Adipose tissue (tissue), 3 donors: ENCODE data around the gene ALOXE3. TPM values are rescaled to one million over a fixed set of nuclear protein-coding genes. Genes with fewer than 3 reads are reported as not detected.
"Not testable (repeated sequence)": the region's sequence is repeated elsewhere in the genome, so short reads cannot be mapped to it uniquely, and the experiment has no call there.

Source experiments
- H3K27ac ChIP-seq: one replicate; pipeline ENCODE4 v1.5.1; 2013; ENCODE audit warnings: low read depth, low read length
- WGBS, 3 donors: extraction: QIAGEN DNeasy Blood & Tissue Kit; methylation state at CpG; one replicate each; pipeline ENCODE4 v1.1.7; 2013; 5-methylcytosine and 5-hydroxymethylcytosine counted together
- polyA plus RNA-seq, 3 donors: library from polyadenylated mRNA; stranded (reverse); fragments of 200-250 nt; gene quantifications; one replicate each; pipeline ENCODE4 v1.2.3, GENCODE V29; 2013
- donor health status: healthy with polysubstance abuse.
- donor health status: Bipolar disorder and iron deficiency.
- donor health status: healthy.

Gene ALOXE3
- polyA plus RNA-seq, 3 donors = 0.01 to 0.18 TPM; not detected in 1

DNA sequence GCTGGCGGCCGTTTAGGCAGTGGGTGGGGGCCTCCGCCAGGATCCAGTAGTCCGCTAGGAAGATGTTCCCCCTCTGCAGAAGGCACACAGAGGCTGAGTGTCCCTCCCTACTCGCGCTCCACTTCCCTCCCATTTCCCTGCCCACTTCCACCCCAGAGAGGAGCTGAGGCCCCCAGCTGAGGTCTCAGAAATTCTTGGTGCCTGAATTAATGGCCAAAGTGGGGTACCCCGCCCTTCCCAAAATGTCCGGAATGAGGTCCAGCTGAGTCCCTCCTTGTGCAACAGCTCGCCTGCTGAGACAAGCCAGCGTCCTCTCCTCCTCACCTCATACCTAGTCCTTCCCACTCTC lies 7.9 kb downstream of the ALOXE3 start:
- H3K27ac ChIP-seq = no peak overlapping the region
- 15 to 26% (median 23%) methylated on average over 9 to 10 of the region's 10 CpGs for WGBS, 3 donors

DNA sequence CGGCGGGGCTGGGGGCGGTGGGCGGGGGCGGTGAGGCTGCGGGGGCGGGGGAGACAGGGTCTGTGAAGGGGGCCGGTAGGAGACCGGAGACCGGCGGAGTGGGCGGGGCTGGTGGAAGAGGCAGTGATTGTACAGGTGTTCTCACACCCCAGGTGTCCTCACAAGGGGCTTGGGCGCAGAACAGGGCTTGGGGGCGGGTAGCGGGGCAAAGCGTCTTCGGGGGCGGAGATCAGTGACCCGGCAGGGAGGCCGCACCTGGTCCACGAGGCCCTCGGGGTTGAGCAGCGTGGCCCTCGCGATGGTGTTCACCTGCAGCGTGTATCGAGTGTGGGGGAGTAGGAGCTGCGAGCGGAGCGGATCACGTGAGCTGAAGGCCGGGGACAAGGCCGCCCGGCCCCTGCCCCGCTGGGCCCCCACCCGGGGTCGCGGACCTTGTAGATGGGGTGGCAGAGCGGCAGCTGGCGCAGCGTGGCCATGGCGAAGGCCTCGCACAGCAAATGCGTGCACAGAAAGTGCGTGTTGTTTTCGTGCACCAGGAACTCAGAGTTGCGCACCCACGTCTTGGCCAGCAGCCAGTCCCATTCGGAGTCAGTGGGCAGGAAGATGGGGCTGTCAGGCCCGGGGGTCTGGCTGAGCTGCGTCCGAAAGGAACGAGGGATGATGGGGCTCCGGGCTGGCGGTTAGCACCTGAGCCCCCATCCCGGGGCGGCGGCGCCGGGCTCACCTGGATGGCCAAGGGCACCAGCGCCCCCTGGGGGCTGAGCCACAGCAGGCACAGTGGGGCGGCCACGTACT lies 8.5 kb downstream of the ALOXE3 start:
- no peak overlapping the region for H3K27ac ChIP-seq
- WGBS, 3 donors = 10 to 16% (median 16%) methylated on average over 59 to 63 of the region's 63 CpGs

DNA sequence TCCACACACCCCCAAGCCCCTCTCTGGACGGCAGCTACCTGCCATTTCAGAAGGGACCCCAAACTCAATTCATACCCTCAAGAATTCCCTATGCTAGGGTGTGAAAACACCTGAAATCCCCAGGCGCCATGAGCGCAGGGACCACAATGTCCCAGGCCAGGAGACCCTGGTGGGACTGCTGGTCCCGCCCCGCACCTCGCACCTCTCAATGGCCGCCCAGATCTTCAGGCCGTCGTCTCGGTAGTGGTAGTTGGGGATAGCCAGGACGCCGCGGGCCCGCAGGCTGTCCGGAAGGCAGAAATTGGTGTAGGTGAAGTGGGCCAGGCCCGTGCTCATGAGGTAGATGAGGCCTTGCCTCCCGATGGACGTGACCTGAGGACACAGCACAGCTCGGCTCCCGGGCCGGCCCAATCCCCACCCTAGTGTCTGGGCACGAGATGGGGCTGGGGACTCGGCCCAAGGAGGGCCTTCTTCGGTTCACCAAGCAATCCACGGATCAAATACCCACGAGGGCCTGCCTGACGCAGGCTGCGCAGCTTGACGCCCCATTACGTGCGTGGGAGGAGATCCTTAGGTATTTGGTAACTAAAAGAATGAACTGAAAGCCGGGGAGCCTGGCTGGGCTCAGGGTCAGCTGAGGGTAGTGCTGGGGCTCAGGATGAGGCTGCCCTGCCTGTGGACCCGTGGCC lies 9.2 kb downstream of the ALOXE3 start:
- 83 to 90% (median 87%) methylated on average over 33 of the region's 33 CpGs for WGBS, 3 donors

DNA sequence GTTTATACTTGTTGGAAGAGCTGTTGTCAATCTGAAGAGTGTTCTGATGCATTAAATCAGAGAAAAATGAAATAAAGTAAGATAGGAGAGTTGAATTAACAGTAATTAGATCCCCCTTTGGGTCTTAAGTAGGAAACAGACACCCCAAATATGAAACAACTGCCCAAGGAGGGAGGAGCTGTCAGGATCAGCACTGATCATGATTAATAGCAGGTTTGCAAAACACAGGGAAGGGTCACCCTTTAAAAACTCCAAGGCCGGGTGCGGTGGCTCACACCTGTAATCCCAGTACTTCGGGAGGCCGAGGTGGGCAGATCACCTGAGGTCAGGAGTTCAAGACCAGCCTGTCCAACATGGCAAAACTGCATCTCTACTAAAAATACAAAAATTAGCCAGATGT lies 11.3 kb downstream of the ALOXE3 start:
- 76 to 90% (median 82%) methylated on average over 4 of the region's 4 CpGs for whole genome bisulfite sequencing, 3 donors
- H3K27ac ChIP-seq = not testable (repeated sequence)

More for the DNA sequence above, 9.2 kb downstream of the ALOXE3 start:
- no peak overlapping the region for H3K27ac ChIP-seq

DNA sequence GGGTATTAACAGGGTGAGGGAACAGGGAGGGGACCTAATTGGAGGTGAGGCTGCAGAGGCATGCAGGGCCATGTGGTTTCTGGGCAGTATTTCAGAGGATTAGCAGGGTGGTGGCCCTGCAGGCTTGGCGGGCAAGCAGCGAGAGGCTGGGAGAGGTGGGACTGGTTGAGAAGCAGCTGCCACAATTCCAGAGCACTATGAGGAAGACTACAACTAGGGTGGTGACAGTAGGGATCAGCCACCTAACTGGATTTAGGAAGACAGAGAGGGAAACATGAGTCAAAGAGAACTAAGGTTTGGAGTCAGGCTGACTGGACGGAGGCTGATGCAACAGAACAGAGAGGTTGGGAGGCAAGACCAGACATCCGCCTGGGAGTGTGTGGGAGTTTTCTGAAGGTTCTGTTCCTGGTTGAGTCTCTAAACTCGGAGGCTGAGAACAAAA lies 12.3 kb downstream of the ALOXE3 start:
- 70 to 82% (median 71%) methylated on average over 5 of the region's 5 CpGs for WGBS, 3 donors

DNA sequence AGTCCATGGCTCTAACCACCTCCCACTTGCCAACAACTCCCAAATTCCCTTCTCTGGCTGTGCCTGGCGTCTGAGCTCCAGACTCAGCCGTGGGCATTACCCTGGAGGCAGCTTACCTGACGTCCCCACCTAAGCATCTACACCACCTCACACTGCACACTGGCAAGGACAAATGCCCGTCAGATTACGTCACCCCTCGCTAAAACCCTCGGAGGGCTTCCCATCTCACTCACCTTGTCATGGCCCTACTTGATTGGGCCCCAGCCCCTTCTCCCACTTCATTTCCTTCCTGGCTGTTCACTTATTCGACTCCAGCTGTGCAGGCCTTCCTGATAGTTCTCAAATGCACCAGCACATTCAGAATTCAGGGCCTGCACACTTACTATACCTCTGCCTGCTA lies 13.4 kb downstream of the ALOXE3 start:
- no peak overlapping the region for H3K27ac ChIP-seq
- 61 to 71% (median 70%) methylated on average over 8 of the region's 8 CpGs for WGBS, 3 donors

More for the DNA sequence above, 12.3 kb downstream of the ALOXE3 start:
- no peak overlapping the region for H3K27ac ChIP-seq

DNA sequence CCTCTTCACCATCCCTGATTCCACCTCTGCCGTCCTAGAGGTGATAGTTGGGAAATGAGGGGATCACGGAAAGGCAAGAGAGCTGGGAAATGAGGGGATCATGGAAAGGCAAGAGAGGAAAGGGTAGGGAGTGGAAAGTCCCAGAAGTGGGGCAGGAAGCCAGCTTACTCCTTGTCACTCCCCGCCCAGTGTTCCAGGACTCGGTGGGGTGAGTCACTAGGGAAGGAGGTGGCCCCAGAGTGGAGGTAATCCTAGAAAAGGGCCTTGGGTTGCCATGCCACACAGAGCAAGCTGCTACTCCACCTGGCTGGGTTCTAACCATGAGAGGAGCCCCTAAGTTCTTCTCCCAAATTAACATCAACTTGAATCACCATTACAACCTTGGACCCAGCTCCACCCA lies 14.8 kb downstream of the ALOXE3 start:
- H3K27ac ChIP-seq = no peak overlapping the region
- 81 to 84% (median 84%) methylated on average over 4 of the region's 4 CpGs for WGBS, 3 donors

DNA sequence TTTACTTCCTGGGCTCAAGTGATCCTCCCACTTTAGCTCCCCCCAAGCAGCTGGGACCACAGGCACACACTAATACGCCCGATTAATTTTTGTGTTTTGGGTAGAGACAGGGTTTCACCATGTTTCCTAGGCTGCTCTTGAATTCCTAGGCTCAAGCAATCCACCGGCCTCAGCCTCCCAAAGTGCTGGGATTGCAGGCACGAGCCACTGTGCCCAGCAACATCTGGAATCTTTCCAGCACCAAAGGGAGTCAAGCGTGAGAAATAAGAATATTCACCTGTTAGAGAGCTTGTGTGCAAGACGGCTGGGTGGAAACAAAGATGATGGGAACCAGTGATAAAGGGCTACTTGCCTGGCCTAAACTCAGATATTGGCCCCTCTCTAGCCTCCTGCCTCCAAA lies 16.6 kb downstream of the ALOXE3 start:
- H3K27ac ChIP-seq = no peak overlapping the region
- 74 to 83% (median 81%) methylated on average over 6 of the region's 6 CpGs for WGBS, 3 donors

DNA sequence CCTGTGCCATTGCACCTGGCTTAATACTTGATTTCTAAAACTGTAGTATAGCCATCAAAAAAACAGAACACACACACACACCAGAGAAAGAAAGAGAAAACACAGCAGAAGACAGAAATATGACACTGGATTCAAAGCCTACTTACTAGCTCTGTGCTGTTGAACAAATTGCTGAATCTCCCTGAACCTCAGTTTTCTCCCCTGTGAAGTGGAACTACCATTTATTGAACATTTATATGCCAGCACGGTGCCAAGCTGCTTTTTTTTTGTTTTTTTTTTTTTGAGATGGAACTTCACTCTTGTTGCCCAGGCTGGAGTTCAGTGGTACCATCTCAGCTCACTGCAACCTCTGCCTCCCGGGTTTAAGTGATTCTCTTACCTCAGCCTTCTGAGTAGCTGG lies 17.6 kb downstream of the ALOXE3 start:
- WGBS, 3 donors = 71 to 89% (median 87%) methylated on average over 2 of the region's 2 CpGs
- no peak overlapping the region for H3K27ac ChIP-seq

DNA sequence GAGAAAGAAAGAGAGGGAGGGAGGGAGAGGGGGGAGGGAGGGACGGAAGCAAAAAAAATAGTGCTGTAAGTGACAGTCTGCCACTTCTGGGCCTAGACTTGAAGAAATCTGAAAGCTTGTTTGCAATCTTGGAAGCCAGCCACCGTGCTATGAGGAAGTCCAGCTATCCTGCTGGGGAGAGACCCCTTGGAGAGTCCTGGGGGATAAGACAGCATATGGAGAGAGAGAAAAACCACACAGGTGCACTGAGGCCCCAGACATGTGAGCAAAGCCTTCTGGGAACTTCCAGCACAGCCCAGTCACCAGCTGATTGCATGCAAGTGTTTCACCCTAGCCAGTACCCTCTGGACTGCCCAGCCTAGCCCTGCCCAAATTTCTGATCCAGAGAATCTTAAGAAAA lies 18.2 kb downstream of the ALOXE3 start:
- WGBS, 3 donors = 23 to 32% (median 25%) methylated on average over 2 of the region's 2 CpGs
- H3K27ac ChIP-seq = no peak overlapping the region

DNA sequence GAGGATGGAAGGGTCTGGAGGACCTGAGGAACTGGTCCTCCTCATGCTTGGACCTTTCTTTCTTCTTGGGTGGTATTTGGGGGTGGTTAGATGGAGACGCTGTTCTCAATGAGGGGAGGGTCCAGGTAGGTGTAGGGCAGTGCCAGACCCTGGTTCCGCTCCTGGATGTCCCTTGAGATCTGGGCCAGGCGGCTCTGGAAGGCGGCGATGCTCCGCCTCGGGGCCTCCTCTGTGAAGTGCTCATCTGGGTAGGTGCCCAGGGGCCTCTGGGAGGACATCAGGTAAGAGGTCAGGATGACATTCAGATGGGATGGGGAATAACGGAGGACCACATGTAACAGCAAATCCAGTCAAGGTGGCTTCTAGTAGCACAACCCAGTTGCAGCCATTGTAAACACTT lies 21.8 kb downstream of the ALOXE3 start:
- 88 to 95% (median 93%) methylated on average over 8 of the region's 8 CpGs for WGBS, 3 donors
- H3K27ac ChIP-seq = no peak overlapping the region

DNA sequence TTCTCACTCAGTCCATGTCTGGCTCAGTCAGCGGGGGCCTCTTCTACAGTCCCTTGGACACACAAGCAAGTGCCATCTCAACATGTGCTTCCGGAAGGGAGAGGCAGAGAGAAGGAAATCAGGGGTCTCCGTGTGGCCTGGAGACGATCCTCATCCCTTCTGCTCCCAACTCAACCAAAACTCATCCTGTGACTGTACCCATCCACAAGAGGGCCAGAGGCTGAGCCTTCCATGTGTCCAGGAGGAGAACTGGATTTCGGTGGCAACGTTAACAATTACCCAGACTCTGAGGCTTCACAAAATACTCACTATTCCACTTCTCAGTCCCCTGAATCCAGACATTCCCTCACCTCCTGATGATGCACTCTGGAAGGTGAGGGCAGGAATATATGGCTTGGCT lies 23.0 kb downstream of the ALOXE3 start:
- H3K27ac ChIP-seq = no peak overlapping the region
- WGBS, 3 donors = 70 to 77% (median 71%) methylated on average over 6 of the region's 6 CpGs

DNA sequence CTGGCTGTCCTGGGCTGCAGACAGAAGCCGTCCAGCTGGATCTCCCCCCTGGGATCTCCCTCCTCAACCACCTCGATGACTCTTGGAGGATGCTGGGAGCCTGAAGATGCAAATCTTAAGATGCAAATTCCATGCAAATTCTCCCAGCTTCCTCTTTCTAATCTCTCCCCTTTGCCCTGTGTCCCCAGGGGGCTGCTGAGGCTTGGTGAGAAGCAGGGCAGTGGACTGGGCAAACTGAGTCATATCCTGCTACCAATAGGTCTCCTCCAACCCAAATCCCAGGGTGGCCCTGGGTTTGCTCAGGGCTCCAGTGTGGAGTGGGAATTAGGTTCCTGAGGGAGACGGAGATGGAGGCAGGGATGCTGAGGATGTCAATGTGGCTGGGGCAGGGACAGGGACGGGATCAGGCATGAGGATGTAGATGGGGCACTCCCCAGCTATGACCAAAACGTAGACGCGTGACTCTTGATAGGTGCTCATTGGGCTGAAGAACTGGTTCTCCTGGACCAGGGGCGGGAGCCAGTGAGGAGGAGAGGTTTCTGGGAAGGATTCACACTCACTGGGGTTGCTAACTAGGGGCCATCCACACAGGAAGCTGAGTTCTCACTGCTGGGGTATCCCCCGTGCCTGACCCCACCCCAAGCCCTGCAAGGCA lies 27.2 kb downstream of the ALOXE3 start:
- WGBS, 3 donors = 26 to 49% (median 45%) methylated on average over 9 of the region's 9 CpGs
- H3K27ac ChIP-seq = no peak overlapping the region

DNA sequence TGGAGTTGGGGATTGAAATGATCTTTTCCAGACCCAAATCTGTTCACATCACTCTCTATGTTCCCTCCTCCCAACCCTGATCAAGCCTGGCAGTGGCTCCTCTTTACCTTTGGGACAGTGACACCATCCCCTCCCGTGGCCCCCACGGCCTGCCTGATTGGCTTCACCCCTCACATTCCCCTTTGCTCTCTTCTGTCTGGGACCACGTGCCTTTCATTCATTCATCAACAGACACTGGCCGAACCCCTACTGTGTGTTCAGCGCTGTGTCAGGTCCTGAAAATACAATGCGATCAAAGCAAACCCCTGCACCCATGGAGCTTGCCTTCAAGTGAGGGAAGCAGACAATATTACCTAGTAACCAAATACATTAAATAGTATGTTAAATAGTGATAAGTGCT lies 28.6 kb downstream of the ALOXE3 start:
- no peak overlapping the region for H3K27ac ChIP-seq
- WGBS, 3 donors = 50 to 76% (median 66%) methylated on average over 6 of the region's 6 CpGs

DNA sequence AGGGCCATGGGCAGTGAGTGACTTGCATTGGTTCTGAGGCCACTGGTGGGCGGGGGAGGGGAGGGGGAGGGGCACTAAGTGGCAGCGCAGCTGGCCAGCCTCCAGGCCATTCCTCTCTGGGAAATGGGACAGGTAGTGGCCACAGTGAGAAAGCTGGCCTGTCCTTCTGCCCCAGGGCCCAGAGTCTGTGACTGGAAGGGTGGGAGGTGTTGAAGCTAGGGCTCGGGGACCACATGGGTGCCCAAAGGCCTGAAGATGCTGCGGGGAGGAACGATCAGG lies 30.4 kb downstream of the ALOXE3 start:
- 66 to 82% (median 75%) methylated on average over 5 of the region's 5 CpGs for WGBS, 3 donors

DNA sequence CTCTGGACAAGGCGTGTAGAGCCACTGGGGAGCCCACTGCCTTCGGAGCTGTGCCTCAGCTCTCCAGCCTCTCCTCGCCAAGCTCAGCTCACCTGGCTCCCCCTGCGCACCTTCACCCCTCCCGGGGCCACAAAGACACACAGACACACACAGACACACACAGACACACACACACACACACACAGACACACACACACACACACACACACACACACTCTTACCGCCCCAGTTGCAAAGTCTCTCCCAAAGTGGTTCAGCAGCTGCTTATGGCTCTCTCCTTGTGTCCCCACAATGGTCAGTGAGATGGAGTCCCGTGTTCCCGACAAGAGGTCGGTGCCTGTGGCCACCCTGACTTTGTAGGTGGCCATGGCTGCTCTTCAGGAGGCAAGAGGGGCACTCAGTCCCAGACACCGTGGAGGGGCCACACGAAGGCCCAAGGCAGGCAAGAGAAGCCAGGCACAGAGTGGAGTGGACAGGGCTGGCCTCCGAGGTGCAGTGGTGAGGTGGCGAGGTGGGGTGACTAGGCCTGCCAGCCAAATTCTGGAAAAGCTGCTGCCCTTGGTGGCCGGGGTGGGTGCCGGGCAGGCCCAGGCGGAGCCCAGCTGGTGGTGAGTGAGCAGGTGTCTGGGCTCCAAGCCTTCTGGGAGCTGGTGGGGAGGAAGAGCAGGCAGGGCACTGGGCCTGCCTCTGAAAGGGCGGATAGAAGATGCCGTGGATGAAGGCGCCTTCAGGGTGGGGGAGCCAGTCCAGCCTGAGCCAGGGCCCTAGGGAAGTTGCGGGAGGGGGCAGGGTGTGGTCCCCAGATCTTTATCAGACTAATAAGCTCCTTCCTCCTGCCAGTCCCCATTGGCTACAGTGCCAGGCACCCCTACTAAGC lies 31.0 kb downstream of the ALOXE3 start, which contains the start of gene ALOX12B:
Gene ALOX12B, minus strand, starts transcription at position 642 of the 877 bp plus-strand sequence. Its CDS starts 274 bp downstream, at position 368.
- WGBS, 3 donors = 78 to 84% (median 82%) methylated on average over 16 to 20 of the region's 20 CpGs

More for the DNA sequence above, 30.4 kb downstream of the ALOXE3 start:
- H3K27ac ChIP-seq = no peak overlapping the region

DNA sequence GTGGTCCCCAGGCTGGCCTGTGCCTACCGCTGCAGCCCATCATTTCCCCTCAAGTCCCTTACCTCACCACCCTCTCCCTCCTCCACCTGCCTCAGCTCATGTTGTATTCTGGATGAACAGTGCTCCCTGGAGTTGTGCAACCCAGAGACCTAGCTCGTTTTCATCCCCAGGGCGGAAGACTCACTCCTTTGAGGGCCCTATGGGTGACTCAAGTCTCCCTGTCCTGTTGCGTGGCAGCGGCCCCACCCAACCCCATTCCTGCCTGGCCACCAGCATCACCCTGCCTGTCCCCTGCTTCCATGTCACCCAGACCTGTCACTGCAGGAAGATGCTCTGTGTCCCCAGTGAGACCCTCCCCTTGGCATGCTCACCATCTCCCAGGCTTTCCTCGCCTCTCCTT lies 34.1 kb downstream of the ALOXE3 start:
- no peak overlapping the region for H3K27ac ChIP-seq
- WGBS, 3 donors = 84 to 88% (median 85%) methylated on average over 6 of the region's 6 CpGs

More for the DNA sequence above, 31.0 kb downstream of the ALOXE3 start, which contains the start of gene ALOX12B:
- no peak within 1 kb of the TSS for H3K27ac ChIP-seq

DNA sequence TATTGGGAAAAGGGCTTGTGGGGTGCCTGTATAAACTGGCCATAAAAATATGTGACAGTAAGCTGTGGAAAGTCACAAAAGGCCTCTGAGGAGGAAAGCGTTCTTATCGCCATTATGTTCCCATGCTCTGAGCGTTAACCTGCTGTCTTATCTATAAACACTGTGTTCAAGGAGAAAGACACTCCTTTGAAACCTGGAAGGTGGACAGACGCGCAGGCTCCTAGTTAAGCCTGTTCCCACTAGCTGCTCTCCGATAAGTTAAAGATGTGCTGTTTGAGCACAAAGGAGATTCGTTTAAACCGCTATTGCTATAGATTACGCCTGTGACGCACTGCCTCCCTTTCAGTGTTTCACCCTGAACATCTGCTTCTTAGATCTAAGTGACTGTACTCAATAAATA lies 36.0 kb downstream of the ALOXE3 start:
- no peak overlapping the region for H3K27ac ChIP-seq
- 79 to 85% (median 80%) methylated on average over 10 of the region's 10 CpGs for WGBS, 3 donors
